Tibial artery (tissue), 4 donors: Measurements from ENCODE around the gene TUB.

Experiments
- DNase-seq, 2 donors: peaks; one replicate each; pipeline ENCODE4 v3.0.0-alpha.2; 2019
- H3K27ac ChIP-seq, 2 donors: fragments of 200-600 bp; sonication (generic) in 1 of 2; 1 replicate in 1 of 2; 2 replicates in 1 of 2; pipeline ENCODE4 v1.5.1; 2018 to 2019; ENCODE audit warnings: mild to moderate bottlenecking in 1 of 2
- H3K27me3 ChIP-seq, 2 donors: fragments of 200-600 bp; sonication (generic) in 1 of 2; one replicate each; pipeline versions ENCODE4 v1.5.1 to v1.6.0; 2016 to 2019
- H3K36me3 ChIP-seq, 3 donors: fragments of 200-600 bp; sonication (generic) in 2 of 3; one replicate each; pipeline ENCODE4 v1.5.1; 2016 to 2019; ENCODE audit warnings: mild to moderate bottlenecking in 2 of 3
- H3K4me1 ChIP-seq, 4 donors: fragments of 200-600 bp; sonication (generic) in 2 of 4; 1 replicate in 3 of 4; 2 replicates in 1 of 4; pipeline ENCODE4 v1.5.1; 2016 to 2019
- H3K4me3 ChIP-seq, 2 donors: fragments of 200-600 bp; sonication (generic) in 1 of 2; 1 replicate in 1 of 2; 2 replicates in 1 of 2; pipeline ENCODE4 v1.5.1; 2018 to 2019; ENCODE audit warnings: mild to moderate bottlenecking in 2 of 2
- H3K9me3 ChIP-seq, 3 donors: fragments of 200-600 bp; sonication (generic) in 1 of 3; one replicate each; pipeline ENCODE4 v1.5.1; 2016 to 2019
- CTCF ChIP-seq, 2 experiments: fragments of 200-600 bp in 1 of 2; fragments of 450-650 bp in 1 of 2; IDR thresholded peaks; one replicate each; pipeline ENCODE4 v1.5.1; 2017 to 2019; ENCODE audit warnings: antibody characterized with exemption in 2 of 2, mild to moderate bottlenecking in 1 of 2, moderate library complexity in 1 of 2
- intact Hi-C: fragments of 100-400 bp; cut with DNase I; formaldehyde crosslinking; loops from one replicate; pipeline ENCODE4 v1.15.0; 2023; ENCODE audit warnings: low total_unique reads

The TUB gene

DNA sequence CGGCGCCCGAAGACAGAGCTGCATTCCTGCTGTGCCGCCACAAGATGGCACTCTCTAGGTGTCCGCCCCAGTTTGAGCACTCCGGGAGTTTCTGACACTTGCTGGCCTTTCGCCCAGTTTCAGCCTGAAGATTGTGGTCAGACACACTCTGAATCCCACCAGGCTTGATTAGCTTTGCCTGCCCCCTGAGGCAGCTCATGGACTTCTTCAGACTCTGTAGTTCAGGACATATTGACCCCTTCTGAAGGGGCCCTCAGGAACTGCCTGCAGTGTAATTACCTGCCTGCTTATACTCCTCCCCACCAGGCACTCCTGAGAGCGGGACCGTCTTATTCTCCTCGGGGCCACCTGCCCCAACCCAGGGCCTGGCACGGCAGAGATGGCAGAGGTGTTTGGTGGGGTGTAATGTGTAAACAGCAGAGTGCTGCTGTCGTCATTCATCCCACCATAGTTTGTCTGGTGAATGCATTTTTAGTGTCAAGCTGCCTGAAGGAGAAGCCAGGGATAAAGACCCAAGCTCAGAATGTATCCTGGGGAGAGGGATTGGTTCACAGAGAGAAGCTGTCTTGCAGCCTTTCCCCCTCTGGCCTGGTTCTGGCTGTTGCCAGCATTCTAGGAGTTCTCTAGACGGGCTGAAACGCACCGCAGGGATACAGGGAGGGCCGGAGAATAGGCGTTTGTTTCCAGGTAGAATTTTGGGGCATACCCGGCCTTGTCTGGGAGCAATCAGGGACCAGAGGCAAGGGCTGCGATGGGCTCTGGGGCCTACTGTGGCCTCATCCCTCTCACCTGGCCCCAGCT is 47.5 kb upstream of the TUB start:
- H3K9me3 ChIP-seq = no peaks in the 10 kb centered on the region
- intact Hi-C loops = loop anchor here (2.0 kb wide), 1 partner anchor 55 kb away; no protein-coding TSS in a partner anchor
- peak; percentile 78 to 82 for DNase-seq
- peaks cover 0 to 10% (median 2%) of the 10 kb centered on the region in 4 donors for H3K4me1 ChIP-seq
- H3K27me3 ChIP-seq = peaks cover 0 to 30% of the 10 kb centered on the region in 2 donors
- no peaks in the 10 kb centered on the region for H3K36me3 ChIP-seq
- peak; percentile 82 to 87 for TF ChIP-seq CTCF (IDR thresholded peaks at IDR 0.05)
- no peak overlapping the region for H3K4me3 ChIP-seq
- no peak overlapping the region for H3K27ac ChIP-seq

GRCh38 chr11:8034106-8034585 is 46.9 kb upstream of the TUB start:
- no peak overlapping the region for H3K27ac ChIP-seq
- no peak overlapping the region for H3K4me3 ChIP-seq
- no peaks in the 10 kb centered on the region for H3K36me3 ChIP-seq
- intact Hi-C loops = no loop called here
- peaks cover 0 to 10% (median 2%) of the 10 kb centered on the region in 4 donors for H3K4me1 ChIP-seq
- no peak for DNase-seq
- H3K27me3 ChIP-seq = peaks cover 0 to 30% of the 10 kb centered on the region in 2 donors
- no peaks in the 10 kb centered on the region for H3K9me3 ChIP-seq
- no peak for TF ChIP-seq CTCF (IDR thresholded peaks at IDR 0.05)

GRCh38 chr11:8034604-8035190 is 46.3 kb upstream of the TUB start:
- no peak for DNase-seq
- intact Hi-C loops = no loop called here

GRCh38 chr11:8035200-8035855 is 45.7 kb upstream of the TUB start:
- TF ChIP-seq CTCF (IDR thresholded peaks at IDR 0.05) = no peak
- intact Hi-C loops = no loop called here
- peak in 1 of 2 donors; percentile 58 for DNase-seq
- Histone ChIP-seq H3K4me3 (no peak overlapping the region), H3K27me3 (peaks cover 0 to 25% of the 10 kb centered on the region in 2 donors), H3K9me3 (no peaks in the 10 kb centered on the region), H3K36me3 (no peaks in the 10 kb centered on the region), H3K4me1 (peaks cover 0 to 2% (median 0%) of the 10 kb centered on the region in 4 donors), H3K27ac (no peak overlapping the region)

More at GRCh38 chr11:8034604-8035190, 46.3 kb upstream of the TUB start:
- H3K4me3 ChIP-seq = no peak overlapping the region
- H3K36me3 ChIP-seq = no peaks in the 10 kb centered on the region
- peaks cover 0 to 29% of the 10 kb centered on the region in 2 donors for H3K27me3 ChIP-seq
- H3K27ac ChIP-seq = no peak overlapping the region
- no peak for TF ChIP-seq CTCF (IDR thresholded peaks at IDR 0.05)
- H3K9me3 ChIP-seq = no peaks in the 10 kb centered on the region
- peaks cover 0 to 8% (median 2%) of the 10 kb centered on the region in 4 donors for H3K4me1 ChIP-seq

GRCh38 chr11:8036002-8036802 is 44.8 kb upstream of the TUB start:
- TF ChIP-seq CTCF (IDR thresholded peaks at IDR 0.05) = no peak
- H3K9me3 ChIP-seq = no peaks in the 10 kb centered on the region
- H3K36me3 ChIP-seq = no peaks in the 10 kb centered on the region
- no peaks in the 10 kb centered on the region for H3K4me1 ChIP-seq
- H3K4me3 ChIP-seq = no peak overlapping the region
- H3K27me3 ChIP-seq = peaks cover 0 to 19% of the 10 kb centered on the region in 2 donors
- H3K27ac ChIP-seq = no peak overlapping the region
- no peak for DNase-seq
- intact Hi-C loops = no loop called here
